Parathyroid adenoma (tissue), 2 donors: Measurements from ENCODE around the gene SLAMF1.
"Not testable (repeated sequence)": the region's sequence is repeated elsewhere in the genome, so short reads cannot be mapped to it uniquely, and the experiment has no call there.

Experiments
- H2AFZ ChIP-seq: fragments of 300-600 bp; sonication (generic); one replicate; pipeline ENCODE4 v1.7.0; 2017; ENCODE audit warnings: antibody characterized with exemption, mild to moderate bottlenecking
- H3K27ac ChIP-seq: fragments of 300-600 bp; sonication (generic); one replicate; pipeline ENCODE4 v1.7.0; 2017
- H3K27me3 ChIP-seq: fragments of 300-600 bp; sonication (generic); one replicate; pipeline ENCODE4 v1.7.0; 2017; ENCODE audit warnings: low read length; ENCODE audit not compliant: control insufficient read depth, insufficient read depth
- H3K36me3 ChIP-seq: fragments of 300-600 bp; sonication (generic); one replicate; pipeline ENCODE4 v1.7.0; 2017; ENCODE audit warnings: low read length; ENCODE audit not compliant: control insufficient read depth, insufficient read depth
- H3K4me1 ChIP-seq: fragments of 300-600 bp; sonication (generic); one replicate; pipeline ENCODE4 v1.7.0; 2017; ENCODE audit warnings: control low read depth
- H3K4me2 ChIP-seq: fragments of 300-600 bp; sonication (generic); one replicate; pipeline ENCODE4 v1.7.0; 2017; ENCODE audit warnings: low read length
- H3K4me3 ChIP-seq: fragments of 300-600 bp; sonication (generic); one replicate; pipeline ENCODE4 v1.7.0; 2017; ENCODE audit warnings: low read depth, low read length
- H3K79me2 ChIP-seq: fragments of 300-600 bp; sonication (generic); one replicate; pipeline ENCODE4 v1.7.0; 2017; ENCODE audit warnings: control low read depth
- H3K9ac ChIP-seq: fragments of 300-600 bp; sonication (generic); one replicate; pipeline ENCODE4 v1.7.0; 2017; ENCODE audit warnings: mild to moderate bottlenecking
- H3K9me3 ChIP-seq: fragments of 300-600 bp; sonication (generic); one replicate; pipeline ENCODE4 v1.7.0; 2017; ENCODE audit warnings: low read length; ENCODE audit not compliant: control insufficient read depth
- CTCF ChIP-seq: fragments of 300-600 bp; sonication (generic); IDR thresholded peaks from one replicate; pipeline ENCODE4 v1.7.0; 2017; ENCODE audit warnings: antibody characterized with exemption, mild to moderate bottlenecking
- donor health status: primary hyperparathyroidism.

SLAMF1 gene

GRCh38 chr1:160646711-160647328, at the start of gene SLAMF1:
Gene SLAMF1 (minus strand): TSS chr1:160647044. CDS start chr1:160646945, 99 bp downstream.
- H3K36me3 ChIP-seq = no peaks in the 10 kb centered on the region
- no peaks in the 10 kb centered on the region for H3K4me1 ChIP-seq
- H3K79me2 ChIP-seq = no peaks in the 10 kb centered on the region
- H3K27me3 ChIP-seq = no peaks in the 10 kb centered on the region
- no peak within 1 kb of the TSS for H3K9ac ChIP-seq
- H3K27ac ChIP-seq = no peak within 1 kb of the TSS
- no peak within 1 kb of the TSS for H2AFZ ChIP-seq
- no peak for TF ChIP-seq CTCF
- H3K4me2 ChIP-seq = no peak within 1 kb of the TSS
- H3K4me3 ChIP-seq = no peak within 1 kb of the TSS
- no peaks in the 10 kb centered on the region for H3K9me3 ChIP-seq

GRCh38 chr1:160692390-160692789, 45.5 kb upstream of the SLAMF1 start:
- not testable (repeated sequence) for H2AFZ ChIP-seq, H3K36me3 ChIP-seq, H3K79me2 ChIP-seq, H3K27ac ChIP-seq, H3K27me3 ChIP-seq, H3K4me2 ChIP-seq, H3K4me1 ChIP-seq, H3K4me3 ChIP-seq, H3K9ac ChIP-seq, H3K9me3 ChIP-seq

- no peaks in the 10 kb centered on the region for H3K79me2 ChIP-seq
- no peak overlapping the region for H3K27ac ChIP-seq
- no peak for TF ChIP-seq CTCF
- no peaks in the 10 kb centered on the region for H3K36me3 ChIP-seq
- H3K4me1 ChIP-seq = no peaks in the 10 kb centered on the region
- H3K4me2 ChIP-seq = no peak overlapping the region
- no peak overlapping the region for H3K4me3 ChIP-seq
- no peaks in the 10 kb centered on the region for H3K27me3 ChIP-seq
- H3K9ac ChIP-seq = no peak overlapping the region
- H3K9me3 ChIP-seq = no peaks in the 10 kb centered on the region
- H2AFZ ChIP-seq = no peak overlapping the region
These were observed 38.4 kb upstream of the SLAMF1 start for GRCh38 chr1:160685266-160685665.

GRCh38 chr1:160682983-160683865, 36.4 kb upstream of the SLAMF1 start:
- Histone ChIP-seq H3K9ac (no peak overlapping the region), H3K4me1 (no peaks in the 10 kb centered on the region), H3K79me2 (no peaks in the 10 kb centered on the region), H3K36me3 (no peaks in the 10 kb centered on the region), H3K4me3 (no peak overlapping the region), H3K27ac (no peak overlapping the region), H3K27me3 (no peaks in the 10 kb centered on the region), H2AFZ (no peak overlapping the region), H3K9me3 (no peaks in the 10 kb centered on the region), H3K4me2 (no peak overlapping the region)
- no peak for TF ChIP-seq CTCF

GRCh38 chr1:160681891-160682140, 35.0 kb upstream of the SLAMF1 start:
- Histone ChIP-seq H3K79me2 (no peaks in the 10 kb centered on the region), H3K9ac (no peak overlapping the region), H2AFZ (no peak overlapping the region), H3K4me1 (no peaks in the 10 kb centered on the region), H3K4me3 (no peak overlapping the region), H3K9me3 (no peaks in the 10 kb centered on the region), H3K27me3 (no peaks in the 10 kb centered on the region), H3K4me2 (no peak overlapping the region), H3K27ac (no peak overlapping the region), H3K36me3 (no peaks in the 10 kb centered on the region)
- no peak for TF ChIP-seq CTCF
